Central memory CD4-positive, alpha-beta T cell (primary cell): ENCODE data around the gene MUC5AC.
"Not testable (repeated sequence)": the region's sequence is repeated elsewhere in the genome, so short reads cannot be mapped to it uniquely, and the experiment has no call there.

Experiments used
- DNase-seq: peaks from one replicate; pipeline ENCODE4 v3.0.0; 2022

The MUC5AC gene

DNA sequence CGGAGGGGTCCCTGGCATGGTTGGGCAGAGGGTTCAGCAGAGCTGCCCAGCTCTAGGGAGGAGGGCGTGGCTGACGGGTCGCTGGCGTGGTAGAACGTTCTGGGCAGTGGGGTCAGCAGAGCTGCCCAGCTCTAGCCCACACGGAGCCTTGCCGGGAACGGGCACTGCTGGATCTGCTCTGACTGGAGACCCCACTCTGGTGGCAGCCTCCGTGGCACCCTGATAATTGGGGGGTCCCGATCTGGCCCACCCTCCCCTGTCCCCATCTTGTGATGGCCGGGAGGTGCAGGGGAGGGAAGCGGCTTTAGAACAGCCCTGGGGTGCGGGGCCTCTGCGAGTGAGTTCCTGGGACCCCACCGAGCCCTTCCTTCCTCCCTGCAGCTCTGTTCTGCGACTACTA, 21.9 kb downstream of the MUC5AC start:
- DNase-seq: no peak

DNA sequence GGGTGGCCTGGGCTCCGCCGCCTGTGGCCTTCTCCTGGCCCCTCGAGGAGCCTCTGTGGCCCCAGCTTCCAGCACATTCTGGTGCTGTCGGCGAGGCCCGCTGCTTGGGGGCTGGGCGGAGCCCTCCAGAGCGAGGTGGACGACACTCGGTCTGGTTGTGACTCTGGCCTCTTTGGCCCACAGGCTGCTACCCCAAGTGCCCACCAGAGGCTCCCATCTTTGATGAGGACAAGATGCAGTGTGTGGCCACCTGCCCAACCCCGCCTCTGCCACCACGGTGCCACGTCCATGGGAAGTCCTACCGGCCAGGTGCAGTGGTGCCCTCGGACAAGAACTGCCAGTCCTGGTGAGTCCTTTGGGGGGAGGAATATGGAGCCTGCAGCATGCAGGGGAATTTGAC, 22.4 kb downstream of the MUC5AC start:
- DNase-seq: no peak

DNA sequence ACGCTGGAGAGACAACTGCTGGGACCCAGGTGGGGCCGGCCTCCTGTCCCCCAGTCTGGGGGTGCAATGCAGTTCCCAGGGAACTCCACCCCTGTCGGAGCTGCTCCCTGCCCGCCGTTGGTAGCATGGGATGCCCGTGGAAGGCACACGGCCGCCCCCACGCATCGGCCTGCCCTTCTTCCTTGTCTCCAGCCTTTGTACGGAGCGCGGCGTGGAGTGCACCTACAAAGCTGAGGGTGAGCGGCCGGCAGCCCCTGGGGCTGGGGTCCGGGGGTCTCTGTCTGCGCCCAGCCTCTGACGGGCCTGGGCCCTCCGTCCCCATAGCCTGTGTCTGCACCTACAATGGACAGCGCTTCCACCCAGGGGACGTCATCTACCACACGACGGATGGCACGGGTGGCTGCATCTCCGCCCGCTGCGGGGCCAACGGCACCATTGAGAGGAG, 23.2 kb downstream of the MUC5AC start:
- DNase-seq: no peak

DNA sequence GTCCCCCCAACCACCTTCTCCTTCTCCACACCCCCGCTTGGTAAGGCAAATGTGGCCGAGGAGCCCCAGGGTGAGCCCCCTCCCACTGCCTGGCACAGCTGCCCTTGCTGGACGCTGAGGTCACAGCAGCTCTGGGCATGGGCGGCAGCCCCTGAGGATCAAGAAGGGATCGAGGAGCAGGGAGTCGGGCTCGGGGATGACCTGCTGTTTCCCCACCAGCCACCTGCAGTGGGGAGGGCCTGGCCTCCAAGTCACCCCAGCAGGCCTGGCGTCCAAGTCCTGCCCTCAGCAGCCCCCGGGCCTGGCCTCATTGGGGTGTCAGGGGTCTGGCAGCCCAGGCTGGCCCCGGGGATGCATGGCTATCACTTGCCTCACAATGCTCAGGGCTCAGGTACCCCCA, 23.7 kb downstream of the MUC5AC start:
- no peak for DNase-seq

- DNase-seq: no peak
Measured at GRCh38 chr11:1181853-1182535, 24.2 kb downstream of the MUC5AC start.

DNA sequence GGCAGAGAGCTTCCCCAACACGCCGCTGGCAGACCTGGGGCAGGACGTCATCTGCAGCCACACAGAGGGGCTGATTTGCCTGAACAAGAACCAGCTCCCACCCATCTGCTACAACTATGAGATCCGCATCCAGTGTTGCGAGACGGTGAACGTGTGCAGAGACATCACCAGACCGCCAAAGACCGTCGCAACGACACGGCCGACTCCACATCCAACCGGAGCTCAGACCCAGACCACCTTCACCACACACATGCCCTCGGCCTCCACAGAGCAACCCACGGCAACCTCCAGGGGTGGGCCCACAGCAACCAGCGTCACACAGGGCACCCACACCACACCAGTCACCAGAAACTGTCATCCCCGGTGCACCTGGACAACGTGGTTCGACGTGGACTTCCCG, 26.4 kb downstream of the MUC5AC start:
- not testable (repeated sequence) for DNase-seq

DNA sequence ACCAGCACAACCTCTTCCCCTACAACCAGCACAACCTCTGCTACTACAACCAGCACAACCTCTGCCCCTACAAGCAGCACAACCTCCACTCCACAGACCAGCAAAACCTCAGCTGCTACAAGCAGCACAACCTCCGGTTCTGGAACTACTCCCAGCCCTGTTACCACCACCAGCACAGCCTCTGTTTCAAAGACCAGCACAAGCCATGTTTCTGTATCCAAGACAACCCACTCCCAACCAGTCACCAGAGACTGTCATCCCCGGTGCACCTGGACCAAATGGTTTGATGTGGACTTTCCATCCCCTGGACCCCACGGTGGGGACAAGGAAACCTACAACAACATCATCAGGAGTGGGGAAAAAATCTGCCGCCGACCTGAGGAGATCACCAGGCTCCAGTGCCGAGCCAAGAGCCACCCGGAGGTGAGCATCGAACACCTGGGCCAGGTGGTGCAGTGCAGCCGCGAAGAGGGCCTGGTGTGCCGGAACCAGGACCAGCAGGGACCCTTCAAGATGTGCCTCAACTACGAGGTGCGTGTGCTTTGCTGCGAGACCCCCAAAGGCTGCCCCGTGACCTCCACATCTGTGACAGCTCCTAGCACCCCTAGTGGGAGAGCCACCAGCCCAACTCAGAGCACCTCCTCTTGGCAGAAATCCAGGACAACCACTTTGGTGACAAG, 30.8 kb downstream of the MUC5AC start:
- not testable (repeated sequence) for DNase-seq

DNA sequence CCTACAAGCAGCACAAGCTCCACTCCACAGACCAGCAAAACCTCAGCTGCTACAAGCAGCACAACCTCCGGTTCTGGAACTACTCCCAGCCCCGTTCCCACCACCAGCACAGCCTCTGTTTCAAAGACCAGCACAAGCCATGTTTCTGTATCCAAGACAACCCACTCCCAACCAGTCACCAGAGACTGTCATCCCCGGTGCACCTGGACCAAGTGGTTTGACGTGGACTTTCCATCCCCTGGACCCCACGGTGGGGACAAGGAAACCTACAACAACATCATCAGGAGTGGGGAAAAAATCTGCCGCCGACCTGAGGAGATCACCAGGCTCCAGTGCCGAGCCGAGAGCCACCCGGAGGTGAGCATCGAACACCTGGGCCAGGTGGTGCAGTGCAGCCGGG, 32.1 kb downstream of the MUC5AC start:
- DNase-seq: not testable (repeated sequence)

GRCh38 chr11:1191786-1192470, 34.2 kb downstream of the MUC5AC start:
- not testable (repeated sequence) for DNase-seq

- no peak for DNase-seq
Measured at GRCh38 chr11:1192741-1193325, 35.1 kb downstream of the MUC5AC start.

- DNase-seq: no peak
Measured at GRCh38 chr11:1193326-1194230, 35.8 kb downstream of the MUC5AC start.

- DNase-seq: no peak
Measured at GRCh38 chr11:1194231-1194976, 36.7 kb downstream of the MUC5AC start.

- DNase-seq: no peak
Measured at GRCh38 chr11:1194977-1195681, 37.4 kb downstream of the MUC5AC start.

DNA sequence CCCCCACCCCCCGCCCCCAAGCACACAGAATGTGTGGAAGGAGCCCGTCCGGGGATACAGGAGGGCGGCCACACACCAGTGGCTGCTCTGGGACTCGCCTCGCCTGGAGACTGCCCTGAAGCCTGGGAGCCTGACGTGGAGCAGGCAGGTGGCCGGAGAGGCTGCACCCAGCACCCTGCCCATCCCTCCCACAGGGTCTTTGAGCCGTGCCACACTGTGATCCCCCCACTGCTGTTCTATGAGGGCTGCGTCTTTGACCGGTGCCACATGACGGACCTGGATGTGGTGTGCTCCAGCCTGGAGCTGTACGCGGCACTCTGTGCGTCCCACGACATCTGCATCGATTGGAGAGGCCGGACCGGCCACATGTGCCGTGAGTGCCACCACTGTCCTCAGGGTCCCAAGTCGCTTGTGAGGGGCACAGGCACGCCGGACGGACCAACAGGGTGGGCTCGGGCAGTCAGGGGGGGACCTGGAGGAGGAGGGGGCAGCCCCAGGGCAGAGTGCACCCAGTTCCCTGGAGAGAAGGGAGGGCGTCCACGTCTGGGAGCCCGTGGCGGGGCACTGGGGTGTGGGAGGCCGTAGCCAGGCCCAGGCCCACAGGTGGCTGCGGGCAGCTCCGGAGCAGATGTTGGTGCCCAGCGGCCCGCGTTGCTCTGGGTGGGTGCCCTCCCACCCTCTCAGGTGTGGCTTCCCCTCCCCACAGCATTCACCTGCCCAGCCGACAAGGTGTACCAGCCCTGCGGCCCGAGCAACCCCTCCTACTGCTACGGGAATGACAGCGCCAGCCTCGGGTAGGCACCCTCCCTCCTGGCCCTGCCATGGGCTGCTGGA, 38.1 kb downstream of the MUC5AC start:
- DNase-seq: no peak

GRCh38 chr11:1196516-1197391, 39.0 kb downstream of the MUC5AC start:
- no peak for DNase-seq

GRCh38 chr11:1197431-1197885, 39.7 kb downstream of the MUC5AC start:
- DNase-seq: no peak

GRCh38 chr11:1197886-1198560, 40.3 kb downstream of the MUC5AC start:
- no peak for DNase-seq

GRCh38 chr11:1198561-1199240, 40.9 kb downstream of the MUC5AC start:
- DNase-seq: no peak
